ENCODE measurements around the gene RASA1.

RASA1 gene

GRCh38 chr5:87401626-87402025 lies 133.9 kb downstream of the RASA1 start:
- no peak for TF ChIP-seq CTCF (IDR thresholded peaks at IDR 0.05; ENCODE audit: insufficient read depth, missing control alignments)
- FAIRE-seq (no peak), DNase-seq (ENCODE audit: insufficient read length, low spot score) (no peak)

GRCh38 chr5:87403409-87403808 lies 135.7 kb downstream of the RASA1 start:
- DNase-seq (ENCODE audit: insufficient read length, low spot score) (no peak), FAIRE-seq (no peak)
- no peak for TF ChIP-seq CTCF (IDR thresholded peaks at IDR 0.05; ENCODE audit: insufficient read depth, missing control alignments)

GRCh38 chr5:87403899-87404298 lies 136.2 kb downstream of the RASA1 start:
- DNase-seq (ENCODE audit: insufficient read length, low spot score) (no peak), FAIRE-seq (no peak)
- no peak for TF ChIP-seq CTCF (IDR thresholded peaks at IDR 0.05; ENCODE audit: insufficient read depth, missing control alignments)

GRCh38 chr5:87404359-87404758 lies 136.7 kb downstream of the RASA1 start:
- DNase-seq (ENCODE audit: insufficient read length, low spot score) (no peak), FAIRE-seq (no peak)
- no peak for TF ChIP-seq CTCF (IDR thresholded peaks at IDR 0.05; ENCODE audit: insufficient read depth, missing control alignments)

GRCh38 chr5:87405472-87406155 lies 137.9 kb downstream of the RASA1 start:
- TF ChIP-seq CTCF (IDR thresholded peaks at IDR 0.05; ENCODE audit: insufficient read depth, missing control alignments) = no peak
- no peak for DNase-seq (ENCODE audit: insufficient read length, low spot score)
- FAIRE-seq = no peak

GRCh38 chr5:87408204-87408603 lies 140.5 kb downstream of the RASA1 start:
- FAIRE-seq (no peak), DNase-seq (ENCODE audit: insufficient read length, low spot score) (no peak)
- no peak for TF ChIP-seq CTCF (IDR thresholded peaks at IDR 0.05; ENCODE audit: insufficient read depth, missing control alignments)

GRCh38 chr5:87410931-87411330 lies 143.2 kb downstream of the RASA1 start:
- DNase-seq (ENCODE audit: insufficient read length, low spot score) (no peak), FAIRE-seq (no peak)
- no peak for TF ChIP-seq CTCF (IDR thresholded peaks at IDR 0.05; ENCODE audit: insufficient read depth, missing control alignments)
